Keratinocyte (primary cell): ENCODE data around the gene TMEM169. TPM values are rescaled to one million over a fixed set of nuclear protein-coding genes. Genes with fewer than 3 reads are reported as not detected.

Experiments used
- DNase-seq: peaks from one replicate; pipeline ENCODE4 v3.0.0-alpha.2; 2011; ENCODE audit warnings: low read depth, missing footprints, low spot score
- FAIRE-seq: peaks from 2 replicates; lab custom pipeline; 2011; peaks lifted over from hg19 to GRCh38; lab: Jason Lieb, UNC
- H2AFZ ChIP-seq: 2 replicates; pipeline ENCODE4 v1.6.0; 2012; ENCODE audit warnings: low read length, control low read depth, inconsistent platforms; ENCODE audit not compliant: control insufficient read depth
- H3K27ac ChIP-seq: 2 replicates; pipeline ENCODE4 v1.5.1; 2011; ENCODE audit warnings: low read length; ENCODE audit not compliant: control insufficient read depth, insufficient read depth
- H3K27me3 ChIP-seq: 3 replicates; pipeline ENCODE4 v1.6.0; 2011; ENCODE audit warnings: low read length; ENCODE audit not compliant: control insufficient read depth, insufficient read depth; ENCODE audit errors: extremely low read depth
- H3K36me3 ChIP-seq, 2 experiments: 2 replicates in 1 of 2; 3 replicates in 1 of 2; pipeline ENCODE4 v1.5.1; 2011; ENCODE audit warnings: low read length in 2 of 2, mild to moderate bottlenecking in 1 of 2; ENCODE audit not compliant: control insufficient read depth in 2 of 2, insufficient read depth in 2 of 2; ENCODE audit errors: extremely low read depth in 1 of 2
- H3K4me1 ChIP-seq: 3 replicates; pipeline ENCODE4 v1.5.1; 2011; ENCODE audit warnings: low read length; ENCODE audit not compliant: control insufficient read depth, insufficient read depth; ENCODE audit errors: extremely low read depth
- H3K4me2 ChIP-seq: 3 replicates; pipeline ENCODE4 v1.6.0; 2011; ENCODE audit warnings: low read depth, low read length; ENCODE audit not compliant: control insufficient read depth, insufficient read depth; ENCODE audit errors: extremely low read depth
- H3K4me3 ChIP-seq, 3 experiments: fragments of 200-600 bp in 1 of 3; sonication (generic) in 1 of 3; 2 replicates in 2 of 3; 3 replicates in 1 of 3; pipeline ENCODE4 v1.5.1; 2011 to 2016; ENCODE audit warnings: low read length in 3 of 3, mild to moderate bottlenecking in 3 of 3, control low read depth in 2 of 3, inconsistent platforms in 1 of 3, low read depth in 1 of 3, mixed read lengths in 1 of 3, mixed run types in 1 of 3, moderate library complexity in 1 of 3; ENCODE audit not compliant: control insufficient read depth in 2 of 3, insufficient read depth in 2 of 3; ENCODE audit errors: extremely low read depth in 1 of 3
- H3K79me2 ChIP-seq: 2 replicates; pipeline ENCODE4 v1.6.0; 2012; ENCODE audit warnings: low read length; ENCODE audit not compliant: control insufficient read depth, insufficient read depth
- H3K9ac ChIP-seq: 3 replicates; pipeline ENCODE4 v1.6.0; 2011; ENCODE audit warnings: low read length; ENCODE audit not compliant: control insufficient read depth, insufficient read depth; ENCODE audit errors: extremely low read depth
- H3K9me1 ChIP-seq: 3 replicates; pipeline ENCODE4 v1.6.0; 2011; ENCODE audit warnings: low read length; ENCODE audit not compliant: control insufficient read depth, insufficient read depth; ENCODE audit errors: extremely low read depth
- H3K9me3 ChIP-seq: 2 replicates; pipeline ENCODE4 v1.5.1; 2012; ENCODE audit warnings: low read depth, low read length; ENCODE audit not compliant: control insufficient read depth
- H4K20me1 ChIP-seq: 3 replicates; pipeline ENCODE4 v1.6.0; 2011; ENCODE audit warnings: low read length; ENCODE audit not compliant: control insufficient read depth, insufficient read depth; ENCODE audit errors: extremely low read depth
- EZH2 ChIP-seq: IDR thresholded peaks from one replicate; pipeline ENCODE4 v1.6.1; 2012; ENCODE audit warnings: inconsistent platforms, mild to moderate bottlenecking, low read length, moderate library complexity
- dilution Hi-C: fragments of 300-500 bp; cut with MboI; formaldehyde crosslinking; loops from one replicate; pipeline ENCODE4 v1.7.0; 2020; ENCODE audit warnings: low sequenced_read_pairs; ENCODE audit not compliant: extremely low pct_ligation_motif_present
- polyA plus RNA-seq, 5 experiments: library from polyadenylated mRNA; depleted of rRNA in 3 of 5; stranded (reverse) in 3 of 5; stranded (forward) in 1 of 5; unstranded in 1 of 5; fragments of >200 nt; gene quantifications; 1 replicate in 1 of 5; 2 replicates in 3 of 5; 3 replicates in 1 of 5; pipeline versions ENCODE4 v1.2.1 to v1.2.3, GENCODE V29; 2011 to 2012; ENCODE audit warnings: missing spikeins in 2 of 5, low read depth in 1 of 5, low replicate concordance in 1 of 5
- TF ChIP-seq, protein P1 (sequence below), 3 experiments: IDR thresholded peaks in 1 of 3; conservative IDR thresholded peaks in 1 of 3; optimal IDR thresholded peaks in 1 of 3; 2 replicates in 2 of 3; 3 replicates in 1 of 3; pipeline versions ENCODE3 to v1.5.1; 2011; ENCODE audit warnings: low read length in 3 of 3, mild to moderate bottlenecking in 3 of 3, moderate library complexity in 2 of 3, control low read depth in 1 of 3, inconsistent platforms in 1 of 3; ENCODE audit not compliant: insufficient read depth in 2 of 3; ENCODE audit errors: extremely low read depth in 1 of 3

Gene TMEM169
- polyA plus RNA-seq, 1 donor (not counting 4 experiments of a cell fraction or from before 2014, with no cell fraction given), result not detected

DNA sequence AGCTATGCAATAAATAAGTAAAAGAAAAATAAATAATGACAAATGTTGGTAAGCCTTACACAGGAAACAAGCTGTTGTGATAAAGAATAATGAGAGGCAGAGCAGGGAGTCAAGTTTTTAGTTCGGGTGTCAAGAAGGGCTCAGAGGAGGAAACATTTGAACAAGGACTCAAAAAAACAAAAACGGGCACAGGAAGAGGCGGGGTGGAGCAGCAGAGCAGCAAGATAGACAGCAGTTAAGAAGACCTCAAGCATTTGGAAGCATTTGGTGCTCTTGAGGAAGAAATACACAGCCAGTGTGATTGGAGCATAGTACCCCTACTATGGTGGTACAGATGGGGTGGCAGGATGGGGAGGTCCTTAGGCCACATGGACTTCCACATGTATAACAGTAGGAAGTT, 2.8 kb downstream of the TMEM169 start:
- H3K9ac ChIP-seq, result no peak overlapping the region

DNA sequence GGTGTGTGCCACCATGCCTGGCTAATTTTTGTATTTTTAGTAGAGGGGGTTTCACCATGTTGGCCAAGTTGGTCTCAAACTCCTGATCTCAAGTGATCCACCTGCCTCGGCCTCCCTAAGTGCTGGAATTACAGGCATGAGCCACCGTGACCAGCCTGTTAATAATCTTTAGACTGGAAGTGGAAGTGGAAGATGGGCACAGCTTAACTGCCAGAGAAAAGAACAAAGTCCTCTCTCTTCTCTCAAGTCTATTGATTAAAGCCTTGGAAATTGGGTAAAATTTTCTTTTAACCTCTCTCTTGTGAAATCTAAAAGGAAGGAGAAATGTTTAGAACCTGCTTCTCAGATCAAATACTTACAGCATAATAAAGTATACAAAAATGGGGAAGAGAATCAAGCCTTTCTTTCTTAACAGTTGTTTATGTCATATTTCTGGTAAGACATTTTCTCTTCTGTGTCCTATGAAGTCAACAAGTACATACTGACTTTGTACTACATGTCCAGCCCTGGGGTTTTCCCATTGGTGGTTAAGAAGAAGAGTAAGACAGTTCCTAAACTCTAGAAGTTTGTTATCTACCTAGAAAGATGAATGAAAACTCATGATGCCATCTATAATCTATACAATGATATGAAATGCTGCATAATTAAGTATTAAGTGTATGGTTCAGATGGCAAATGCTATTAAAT, 4.6 kb downstream of the TMEM169 start:
- no peak for FAIRE-seq
- dilution Hi-C loops, result no loop called here
- no peak for TF ChIP-seq EZH2
- TF ChIP-seq, protein P1, sequence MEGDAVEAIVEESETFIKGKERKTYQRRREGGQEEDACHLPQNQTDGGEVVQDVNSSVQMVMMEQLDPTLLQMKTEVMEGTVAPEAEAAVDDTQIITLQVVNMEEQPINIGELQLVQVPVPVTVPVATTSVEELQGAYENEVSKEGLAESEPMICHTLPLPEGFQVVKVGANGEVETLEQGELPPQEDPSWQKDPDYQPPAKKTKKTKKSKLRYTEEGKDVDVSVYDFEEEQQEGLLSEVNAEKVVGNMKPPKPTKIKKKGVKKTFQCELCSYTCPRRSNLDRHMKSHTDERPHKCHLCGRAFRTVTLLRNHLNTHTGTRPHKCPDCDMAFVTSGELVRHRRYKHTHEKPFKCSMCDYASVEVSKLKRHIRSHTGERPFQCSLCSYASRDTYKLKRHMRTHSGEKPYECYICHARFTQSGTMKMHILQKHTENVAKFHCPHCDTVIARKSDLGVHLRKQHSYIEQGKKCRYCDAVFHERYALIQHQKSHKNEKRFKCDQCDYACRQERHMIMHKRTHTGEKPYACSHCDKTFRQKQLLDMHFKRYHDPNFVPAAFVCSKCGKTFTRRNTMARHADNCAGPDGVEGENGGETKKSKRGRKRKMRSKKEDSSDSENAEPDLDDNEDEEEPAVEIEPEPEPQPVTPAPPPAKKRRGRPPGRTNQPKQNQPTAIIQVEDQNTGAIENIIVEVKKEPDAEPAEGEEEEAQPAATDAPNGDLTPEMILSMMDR (optimal IDR thresholded peaks at IDR 0.05 in 1 of 3, IDR thresholded peaks at IDR 0.05 in 1 of 3, conservative IDR thresholded peaks at IDR 0.05 in 1 of 3; ENCODE audit: extremely low read depth in 1 of 3, insufficient read depth in 2 of 3, low read length in 3 of 3), result no peak

More for the DNA sequence above, 2.8 kb downstream of the TMEM169 start:
- H3K9me1 ChIP-seq, result no peaks in the 10 kb centered on the region
- DNase-seq, result no peak
- H3K27me3 ChIP-seq, result peaks cover 4% of the 10 kb centered on the region
- H4K20me1 ChIP-seq, result no peaks in the 10 kb centered on the region
- H3K79me2 ChIP-seq, result no peaks in the 10 kb centered on the region
- no peaks in the 10 kb centered on the region for H3K36me3 ChIP-seq
- no peak overlapping the region for H2AFZ ChIP-seq
- no peak for FAIRE-seq
- TF ChIP-seq EZH2, result no peak
- TF ChIP-seq, protein P1 (optimal IDR thresholded peaks at IDR 0.05 in 1 of 3, IDR thresholded peaks at IDR 0.05 in 1 of 3, conservative IDR thresholded peaks at IDR 0.05 in 1 of 3; ENCODE audit: extremely low read depth in 1 of 3, insufficient read depth in 2 of 3, low read length in 3 of 3), result no peak
- H3K4me3 ChIP-seq, result no peak overlapping the region
- H3K9me3 ChIP-seq, result no peaks in the 10 kb centered on the region
- H3K4me1 ChIP-seq, result no peaks in the 10 kb centered on the region
- no peak overlapping the region for H3K27ac ChIP-seq
- dilution Hi-C loops, result no loop called here
- no peak overlapping the region for H3K4me2 ChIP-seq

More for the DNA sequence above, 4.6 kb downstream of the TMEM169 start:
- peaks cover 4% of the 10 kb centered on the region for H3K27me3 ChIP-seq
- no peaks in the 10 kb centered on the region for H3K9me1 ChIP-seq
- no peaks in the 10 kb centered on the region for H3K36me3 ChIP-seq
- H3K27ac ChIP-seq, result no peak overlapping the region
- H2AFZ ChIP-seq, result no peak overlapping the region
- H3K4me3 ChIP-seq, result no peak overlapping the region
- no peaks in the 10 kb centered on the region for H3K79me2 ChIP-seq
- H3K9ac ChIP-seq, result no peak overlapping the region
- no peaks in the 10 kb centered on the region for H3K9me3 ChIP-seq
- H3K4me1 ChIP-seq, result no peaks in the 10 kb centered on the region
- H3K4me2 ChIP-seq, result no peak overlapping the region
- no peak for DNase-seq
- H4K20me1 ChIP-seq, result no peaks in the 10 kb centered on the region
